ENCODE data around the gene MRAS.

DNA sequence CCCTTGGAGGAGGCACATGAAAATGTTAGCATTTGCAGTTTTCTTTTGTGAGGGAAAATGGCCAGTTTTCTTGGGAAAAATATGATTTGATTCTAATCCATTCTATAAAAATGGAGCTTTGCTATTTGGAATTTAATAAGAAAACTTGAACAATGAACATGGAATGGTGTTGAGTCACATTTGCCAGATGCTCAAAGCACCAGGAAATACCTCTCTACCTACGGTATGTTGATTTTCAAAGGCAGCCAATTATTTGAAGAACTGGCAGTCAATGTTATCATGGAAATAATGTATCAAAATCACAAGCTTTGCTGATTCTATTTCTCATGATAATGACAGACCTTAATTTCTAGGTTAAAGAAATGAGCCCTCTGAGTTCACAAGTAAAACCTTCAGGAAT lies 33.6 kb upstream of the MRAS start:
- no peak for TF ChIP-seq EZH2 (IDR thresholded peaks at IDR 0.05; ENCODE audit: borderline replicate concordance)
- TF ChIP-seq, protein P1, sequence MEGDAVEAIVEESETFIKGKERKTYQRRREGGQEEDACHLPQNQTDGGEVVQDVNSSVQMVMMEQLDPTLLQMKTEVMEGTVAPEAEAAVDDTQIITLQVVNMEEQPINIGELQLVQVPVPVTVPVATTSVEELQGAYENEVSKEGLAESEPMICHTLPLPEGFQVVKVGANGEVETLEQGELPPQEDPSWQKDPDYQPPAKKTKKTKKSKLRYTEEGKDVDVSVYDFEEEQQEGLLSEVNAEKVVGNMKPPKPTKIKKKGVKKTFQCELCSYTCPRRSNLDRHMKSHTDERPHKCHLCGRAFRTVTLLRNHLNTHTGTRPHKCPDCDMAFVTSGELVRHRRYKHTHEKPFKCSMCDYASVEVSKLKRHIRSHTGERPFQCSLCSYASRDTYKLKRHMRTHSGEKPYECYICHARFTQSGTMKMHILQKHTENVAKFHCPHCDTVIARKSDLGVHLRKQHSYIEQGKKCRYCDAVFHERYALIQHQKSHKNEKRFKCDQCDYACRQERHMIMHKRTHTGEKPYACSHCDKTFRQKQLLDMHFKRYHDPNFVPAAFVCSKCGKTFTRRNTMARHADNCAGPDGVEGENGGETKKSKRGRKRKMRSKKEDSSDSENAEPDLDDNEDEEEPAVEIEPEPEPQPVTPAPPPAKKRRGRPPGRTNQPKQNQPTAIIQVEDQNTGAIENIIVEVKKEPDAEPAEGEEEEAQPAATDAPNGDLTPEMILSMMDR (IDR thresholded peaks at IDR 0.05; ENCODE audit: poor library complexity): no peak
